Jurkat, Clone E6-1 (cell line): ENCODE results near the gene AMER2.
A peak's percentile ranks its signal among the peaks of the same experiment; 100 is the strongest.

Source experiments
- DNase-seq: peaks from one replicate; pipeline ENCODE4 v3.0.0-alpha.2; 2011; ENCODE audit warnings: low read depth, low spot score
- H3K4me3 ChIP-seq: 2 replicates; pipeline ENCODE4 v1.5.1; 2011; ENCODE audit warnings: mild to moderate bottlenecking, low read length, control low read depth, moderate library complexity

AMER2 gene

DNA sequence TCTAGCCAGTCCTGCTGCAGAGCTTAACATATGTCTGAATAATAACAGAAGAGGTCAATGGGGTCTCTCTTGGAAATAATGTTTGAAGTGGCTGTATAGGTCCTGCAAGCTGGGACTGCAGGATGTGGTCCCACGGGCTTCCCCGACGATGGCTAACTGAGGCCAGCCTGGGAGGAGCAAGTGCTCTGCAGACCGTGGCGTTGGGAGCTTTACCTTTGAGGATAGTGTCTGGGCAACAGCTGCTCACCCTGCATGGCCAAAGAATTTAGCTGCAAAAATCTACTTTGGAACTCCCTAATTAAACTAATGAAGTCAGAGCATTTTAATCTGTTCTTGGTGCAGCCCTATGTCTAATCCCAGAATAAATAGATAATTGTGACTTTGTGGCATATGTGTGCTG lies 18.2 kb upstream of the AMER2 start:
- no peak for DNase-seq
- no peak overlapping the region for H3K4me3 ChIP-seq

DNA sequence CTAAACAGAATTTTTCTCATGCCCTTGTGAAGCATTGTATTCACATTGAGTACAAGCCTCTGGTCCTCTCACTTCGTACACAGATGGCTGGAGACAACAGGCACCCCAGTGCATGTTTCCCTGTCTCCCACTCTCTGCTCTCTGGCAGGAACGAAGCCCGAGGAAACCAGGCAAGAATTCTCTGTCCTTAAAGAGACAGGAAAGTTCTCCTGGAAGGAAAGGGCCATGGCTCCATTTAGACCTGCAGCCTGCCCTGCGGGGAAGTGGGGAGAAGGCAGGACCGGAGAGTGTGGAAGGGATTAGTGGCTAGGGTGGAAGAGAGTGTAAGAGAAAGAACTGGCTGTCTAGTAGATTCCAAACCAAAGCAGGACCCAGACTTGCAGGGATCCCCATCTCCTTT lies 15.5 kb upstream of the AMER2 start:
- no peak overlapping the region for H3K4me3 ChIP-seq
- DNase-seq: no peak

DNA sequence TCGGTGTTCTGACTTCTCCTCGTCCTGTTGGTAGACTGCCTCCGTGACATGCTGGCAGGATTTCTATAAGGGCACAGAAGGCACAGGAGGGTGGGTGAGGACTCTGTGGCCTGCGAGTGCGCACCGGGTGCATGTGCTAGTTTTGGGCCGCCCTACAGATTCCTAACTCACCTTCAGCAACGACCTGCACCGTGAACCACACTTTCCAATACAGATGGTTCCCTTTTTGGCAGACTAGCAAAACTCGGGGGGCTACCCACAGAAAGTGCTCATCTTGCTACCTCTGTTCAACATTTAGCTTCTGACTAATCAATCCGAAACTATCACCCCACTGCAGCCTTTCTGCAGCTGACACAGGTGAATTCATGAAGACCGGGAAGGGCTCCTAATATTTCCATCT lies 14.1 kb upstream of the AMER2 start:
- no peak overlapping the region; the same call in 1 of the 2 replicates for H3K4me3 ChIP-seq
- DNase-seq: no peak

DNA sequence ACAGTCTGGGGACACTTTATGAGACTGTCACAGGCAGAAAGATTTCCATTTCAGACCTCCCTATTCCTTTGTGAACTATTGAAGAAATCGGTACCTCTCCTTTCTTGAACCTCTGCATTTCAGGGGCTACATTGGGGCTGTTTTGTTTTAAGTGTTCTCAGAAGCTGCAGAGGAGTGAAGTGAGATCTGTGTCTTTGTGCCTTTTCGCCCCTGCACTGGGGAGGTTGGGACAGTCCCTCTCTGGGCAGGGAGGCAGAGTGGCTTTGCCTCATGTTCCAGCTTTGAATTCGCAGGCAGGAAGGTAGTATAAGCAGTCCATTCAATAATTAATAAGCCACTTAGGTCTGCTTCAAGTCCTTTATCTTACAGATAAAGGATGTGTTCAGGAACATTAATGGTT lies 9.5 kb upstream of the AMER2 start:
- DNase-seq: no peak
- H3K4me3 ChIP-seq: no peak overlapping the region

DNA sequence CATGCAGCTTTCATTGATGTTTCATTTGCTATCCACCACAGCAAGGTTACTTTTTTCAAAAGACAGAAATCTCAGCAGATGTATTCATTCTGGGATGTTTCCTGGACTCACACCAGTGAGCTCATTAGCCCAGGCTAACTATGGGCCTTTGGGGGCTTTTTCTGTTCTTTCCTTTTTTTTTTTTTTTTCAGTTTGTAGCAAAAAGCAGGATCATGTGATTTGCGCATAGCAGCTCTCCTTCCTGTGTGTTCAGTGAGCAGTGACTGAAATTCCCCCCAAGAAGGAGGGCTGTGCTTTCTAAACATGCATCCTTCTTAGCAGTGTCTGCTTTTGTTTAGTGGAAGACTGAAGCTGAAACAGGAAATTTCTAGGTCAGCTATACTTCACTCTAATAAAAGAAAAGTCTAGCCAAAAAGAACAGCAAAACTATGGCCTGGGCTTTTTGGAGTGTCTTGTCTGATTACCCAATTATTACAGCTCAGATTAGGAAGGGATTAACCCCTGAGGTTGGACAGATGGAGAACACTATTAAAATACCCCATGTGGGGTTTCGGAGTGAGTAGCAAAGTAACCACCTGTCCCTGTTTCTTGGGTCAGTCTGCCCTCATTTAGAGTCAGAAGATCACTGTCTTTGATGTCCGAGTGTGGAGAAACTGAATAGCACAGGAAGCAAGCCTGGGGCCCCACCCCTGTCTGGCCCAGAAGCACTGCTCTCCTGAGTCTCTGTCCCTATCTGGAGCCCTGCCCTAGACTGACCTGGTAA lies 8.9 kb upstream of the AMER2 start:
- no peak overlapping the region for H3K4me3 ChIP-seq
- no peak for DNase-seq

DNA sequence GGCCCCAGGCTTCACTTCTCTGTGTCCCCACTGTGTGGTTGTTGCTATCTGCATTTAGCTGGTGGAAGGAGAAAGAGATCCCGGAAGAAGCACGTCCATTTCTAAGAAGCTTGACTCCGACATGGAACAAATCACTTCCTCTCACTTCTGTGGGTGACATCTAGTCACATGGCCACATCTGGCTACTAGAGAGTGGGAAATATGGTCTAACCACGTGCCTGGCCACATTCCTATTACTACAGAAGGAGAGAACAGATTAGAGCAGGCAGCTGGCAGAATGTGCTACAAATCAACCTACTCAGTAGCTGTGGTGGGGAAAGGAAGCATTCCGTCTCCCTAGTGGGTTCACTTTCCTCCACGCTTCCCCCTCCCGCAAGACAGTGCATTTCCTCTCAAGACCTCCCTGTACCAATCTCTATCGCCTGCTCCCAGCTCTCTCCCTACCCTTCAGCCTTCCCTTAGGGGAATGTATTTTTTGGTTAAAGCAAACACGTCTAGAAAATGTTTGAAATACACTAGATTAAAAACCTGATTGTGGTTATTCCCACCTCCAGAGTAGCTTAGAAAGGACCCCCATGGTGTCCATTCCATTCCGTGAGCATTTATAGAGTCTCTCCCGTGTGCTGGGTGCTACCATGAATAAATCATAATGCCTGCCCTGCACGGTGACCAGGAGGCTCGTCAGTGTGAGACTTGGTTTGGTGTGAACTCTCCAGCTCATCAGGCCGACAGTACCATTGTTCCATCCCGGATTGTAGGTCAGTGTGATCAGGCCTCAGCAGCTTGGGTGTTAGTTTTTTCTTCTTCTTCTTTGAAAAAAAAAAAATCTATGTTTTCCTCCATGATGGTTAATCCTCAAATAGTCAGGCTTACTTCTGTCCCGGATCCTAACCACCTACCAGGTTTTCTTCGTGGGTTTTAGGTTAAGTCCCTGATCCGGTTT lies 8.0 kb upstream of the AMER2 start:
- DNase-seq: peak; percentile 53
- H3K4me3 ChIP-seq: no peak overlapping the region

DNA sequence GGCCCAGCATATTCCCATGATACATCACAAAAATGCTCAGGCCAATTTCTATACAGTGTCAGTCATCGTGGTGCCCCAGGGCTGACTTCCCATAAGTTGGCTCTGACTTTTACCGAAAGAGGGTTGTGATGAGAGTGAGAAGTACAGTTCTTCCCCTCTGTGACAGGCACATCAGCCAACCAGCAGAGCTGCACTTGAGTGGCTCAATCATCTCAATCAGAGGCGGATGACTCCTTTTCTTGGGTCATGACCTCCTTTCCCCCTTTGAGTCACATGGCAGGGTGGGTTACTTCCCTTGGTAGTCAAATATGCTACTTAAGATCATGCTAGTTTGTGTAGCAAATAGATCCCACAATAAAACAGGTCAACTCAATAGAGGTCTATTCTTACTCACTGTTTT lies 6.9 kb upstream of the AMER2 start:
- DNase-seq: no peak
- H3K4me3 ChIP-seq: no peak overlapping the region

DNA sequence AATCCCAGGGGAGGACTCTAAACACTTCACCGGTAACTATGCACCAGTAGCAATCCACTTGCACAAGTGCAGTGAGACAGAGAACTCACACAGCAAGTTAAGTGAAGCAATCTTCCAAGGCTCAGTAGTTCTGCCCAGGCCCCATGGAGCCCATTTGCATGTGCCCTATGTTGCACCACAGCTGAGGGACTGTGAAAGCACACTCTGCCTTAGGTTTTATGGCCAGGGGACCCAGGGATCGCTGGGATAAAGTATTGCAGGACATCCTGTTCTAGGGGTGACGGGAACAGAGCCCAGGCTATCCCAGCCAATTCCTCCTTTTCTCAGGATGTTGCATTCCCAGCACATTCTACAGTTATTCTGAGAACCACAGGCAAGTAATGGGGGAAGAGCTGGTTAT lies 6.0 kb upstream of the AMER2 start:
- DNase-seq: no peak
- no peak overlapping the region for H3K4me3 ChIP-seq

DNA sequence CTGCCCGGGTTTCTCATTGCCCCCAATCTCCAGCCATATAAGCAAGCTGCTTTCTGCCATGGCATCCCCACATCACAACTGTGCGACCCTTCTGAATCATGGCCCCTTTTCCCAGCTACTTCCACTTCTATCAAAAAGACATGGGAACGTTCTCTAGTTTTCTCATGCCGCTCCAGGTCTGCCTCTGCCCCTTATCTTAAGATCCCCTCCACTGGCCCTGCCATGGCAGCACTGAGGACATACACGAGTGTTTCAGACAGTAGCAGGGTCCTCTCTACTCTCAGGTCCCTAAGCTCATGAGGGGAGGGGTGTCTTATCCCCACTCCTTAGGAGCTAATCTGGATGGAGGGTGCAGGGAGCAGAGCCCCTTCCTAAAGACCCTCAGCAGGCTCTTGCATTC lies 5.5 kb upstream of the AMER2 start:
- DNase-seq: no peak

DNA sequence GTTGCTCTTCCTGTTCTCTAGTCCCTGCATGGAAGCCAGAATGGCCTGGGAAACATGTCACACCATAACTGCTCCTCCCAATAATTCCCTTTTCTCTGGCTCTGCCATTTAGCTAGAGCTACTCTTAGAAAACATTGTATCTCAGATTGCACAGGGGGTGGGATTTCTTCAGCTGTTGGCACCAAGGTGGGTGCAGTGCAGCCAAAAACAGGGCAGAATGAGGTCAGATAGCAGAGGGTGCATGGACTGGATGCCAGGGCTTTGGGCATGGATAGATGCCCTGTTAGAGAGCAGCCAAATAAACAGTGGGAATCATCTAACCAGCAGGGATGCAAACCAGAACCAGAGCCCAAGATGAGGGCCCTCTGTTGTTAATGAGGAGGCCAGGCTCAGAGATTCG lies 4.9 kb upstream of the AMER2 start:
- DNase-seq: no peak
- no peak overlapping the region for H3K4me3 ChIP-seq

More for the DNA sequence above, 5.5 kb upstream of the AMER2 start:
- no peak overlapping the region for H3K4me3 ChIP-seq

DNA sequence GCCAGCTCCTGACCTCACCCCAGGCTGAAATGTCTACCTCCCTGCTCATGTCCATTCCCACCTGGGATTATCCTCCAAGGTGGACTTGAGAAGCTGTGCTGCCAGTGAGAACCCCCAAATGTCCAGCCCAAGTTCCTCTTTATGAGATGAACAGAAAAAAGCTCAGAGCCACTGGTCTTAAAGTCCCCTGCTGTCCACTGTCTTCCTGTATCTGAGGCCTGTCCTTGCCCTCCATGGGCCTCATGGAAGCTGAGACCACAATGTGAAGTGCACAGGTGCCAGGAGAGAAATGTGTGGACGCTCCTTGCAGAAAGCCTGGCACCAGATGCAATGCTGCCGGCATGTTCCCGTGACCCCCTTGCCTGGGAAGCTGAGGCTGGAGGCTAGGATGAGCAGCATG lies 3.3 kb upstream of the AMER2 start:
- DNase-seq: no peak
- H3K4me3 ChIP-seq: no peak overlapping the region

DNA sequence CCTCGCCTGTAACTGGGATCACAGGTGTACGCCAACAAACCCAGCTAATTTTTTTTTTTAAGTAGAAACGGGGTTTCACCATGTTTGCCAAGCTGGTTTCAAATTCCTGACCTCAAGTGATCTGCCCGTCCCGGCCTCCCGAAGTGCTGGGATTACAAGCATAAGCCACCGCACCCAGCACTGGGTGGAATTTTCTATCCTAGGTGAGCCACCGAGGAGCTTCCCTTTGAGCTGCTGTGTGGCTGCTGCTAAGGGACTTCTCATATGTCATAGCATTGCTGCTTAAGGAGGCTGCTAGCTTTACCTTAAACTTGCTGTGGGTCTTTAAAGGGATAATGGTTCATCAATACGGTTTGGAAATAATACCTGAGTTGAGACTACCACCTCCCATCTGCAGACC lies 2.9 kb upstream of the AMER2 start:
- no peak overlapping the region for H3K4me3 ChIP-seq

DNA sequence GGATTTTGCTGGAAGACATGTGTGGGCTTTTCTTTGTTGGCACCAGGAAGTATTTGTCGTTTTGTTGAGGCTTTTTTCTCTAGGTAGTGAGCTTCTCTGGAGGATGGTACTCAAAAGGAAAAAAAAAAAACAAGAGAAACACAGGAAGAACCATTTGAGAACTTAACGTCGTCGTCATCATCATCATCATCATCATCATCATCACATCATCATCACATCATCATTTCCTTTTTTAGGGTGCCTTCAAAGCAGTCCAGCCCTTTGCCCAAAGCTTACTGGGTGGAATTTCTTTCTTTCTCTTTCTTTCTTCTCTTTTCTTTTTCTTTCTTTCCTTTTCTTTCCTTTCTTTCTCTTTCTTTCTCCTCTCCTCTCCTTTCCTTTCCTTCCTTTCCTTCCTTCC lies 2.2 kb upstream of the AMER2 start:
- no peak overlapping the region for H3K4me3 ChIP-seq
- DNase-seq: no peak

More for the DNA sequence above, 2.9 kb upstream of the AMER2 start:
- no peak for DNase-seq

DNA sequence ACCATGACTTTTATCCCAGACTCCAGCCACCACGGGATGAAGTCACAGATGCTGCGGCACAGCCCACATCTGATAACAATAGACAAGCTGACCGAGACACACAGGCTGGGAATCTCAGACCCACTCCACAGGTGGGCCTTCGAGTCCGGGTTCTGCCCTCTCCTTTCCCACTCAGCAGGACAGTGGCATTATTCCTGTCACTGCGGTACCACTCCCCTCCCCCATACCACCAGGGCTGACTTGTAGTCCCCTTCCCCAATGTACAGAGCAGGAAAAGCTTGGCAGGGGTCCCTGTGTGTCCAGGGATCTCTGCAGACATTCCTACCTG lies 179 bp upstream of the AMER2 start:
- no peak overlapping the region for H3K4me3 ChIP-seq
- no peak for DNase-seq

DNA sequence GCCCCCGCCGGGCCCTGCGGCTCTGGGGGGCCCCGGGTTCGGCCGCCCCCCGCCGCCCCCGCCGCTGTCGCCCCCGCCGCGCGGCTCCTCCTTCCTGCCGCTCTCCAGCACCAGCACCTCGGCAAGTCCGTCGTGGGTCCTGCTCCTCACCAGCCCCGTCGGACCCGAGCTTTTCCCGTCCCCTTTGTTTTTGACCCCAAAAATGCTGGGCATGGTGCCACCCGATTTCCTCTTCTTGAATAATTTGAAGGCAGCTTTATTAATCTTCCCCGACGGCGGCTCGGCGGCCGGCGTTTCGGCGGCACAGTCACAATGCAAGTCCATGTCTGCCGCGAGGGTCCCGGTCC lies 945 bp downstream of the AMER2 start:
- no peak overlapping the region for H3K4me3 ChIP-seq
- no peak for DNase-seq

DNA sequence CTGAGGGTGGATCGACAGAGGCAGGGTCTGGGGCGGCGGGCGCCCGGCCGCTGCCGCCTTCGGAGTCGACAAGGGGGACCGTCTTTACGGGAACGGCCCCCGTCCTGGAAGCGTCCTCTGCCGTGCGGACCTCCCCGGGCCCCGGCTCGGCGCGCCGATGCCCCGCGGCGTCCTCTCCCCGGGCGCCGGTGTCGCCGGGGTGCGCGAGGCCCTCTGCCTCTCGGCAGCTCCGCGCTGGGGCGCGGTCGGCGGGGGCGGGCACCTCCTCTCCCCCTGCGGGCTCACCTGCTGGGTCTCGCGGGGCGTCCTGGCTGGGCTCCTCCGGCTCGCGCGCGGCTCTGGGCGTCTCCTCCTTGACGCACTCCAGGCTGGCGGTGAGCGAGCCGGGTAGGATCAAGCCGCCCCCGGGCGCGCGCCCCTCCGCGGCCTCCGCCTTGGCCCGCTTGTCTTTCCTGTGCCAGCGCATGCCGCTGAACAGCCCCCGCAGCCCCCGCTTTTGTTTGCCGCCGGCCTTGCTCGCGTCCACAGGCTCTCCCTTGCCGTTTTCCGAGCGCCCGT lies 1.5 kb downstream of the AMER2 start:
- no peak for DNase-seq
- H3K4me3 ChIP-seq: no peak overlapping the region

DNA sequence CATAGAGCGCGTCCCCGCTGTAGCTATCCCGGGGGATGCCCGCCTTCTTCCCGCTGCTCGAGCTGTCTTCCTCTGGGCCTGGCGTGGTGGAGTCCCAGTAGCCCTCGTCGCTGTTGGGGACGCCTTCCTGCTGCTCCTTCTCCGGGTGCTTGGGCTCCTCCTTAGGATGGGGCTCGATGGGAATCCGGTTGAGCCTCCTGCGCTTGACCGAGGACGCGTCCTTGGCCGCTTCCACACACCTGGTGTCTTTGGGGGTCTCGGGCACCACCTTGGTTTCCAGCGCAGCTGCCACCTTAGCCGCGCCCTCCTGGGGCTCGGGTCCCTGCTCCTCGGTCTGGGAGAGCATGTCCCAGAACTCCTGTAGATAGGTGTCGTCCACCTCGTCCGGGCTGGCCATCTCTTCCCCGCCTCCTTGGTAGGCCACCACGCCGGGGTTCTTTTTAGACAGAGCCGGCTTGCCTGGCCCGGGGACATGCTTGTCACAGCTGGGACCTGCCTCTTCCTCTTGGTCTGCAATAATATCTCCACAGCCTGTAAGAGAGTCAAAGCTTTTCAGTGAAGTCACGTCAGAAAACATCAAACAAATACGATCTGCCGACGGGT lies 2.0 kb downstream of the AMER2 start:
- H3K4me3 ChIP-seq: no peak overlapping the region
- DNase-seq: no peak

DNA sequence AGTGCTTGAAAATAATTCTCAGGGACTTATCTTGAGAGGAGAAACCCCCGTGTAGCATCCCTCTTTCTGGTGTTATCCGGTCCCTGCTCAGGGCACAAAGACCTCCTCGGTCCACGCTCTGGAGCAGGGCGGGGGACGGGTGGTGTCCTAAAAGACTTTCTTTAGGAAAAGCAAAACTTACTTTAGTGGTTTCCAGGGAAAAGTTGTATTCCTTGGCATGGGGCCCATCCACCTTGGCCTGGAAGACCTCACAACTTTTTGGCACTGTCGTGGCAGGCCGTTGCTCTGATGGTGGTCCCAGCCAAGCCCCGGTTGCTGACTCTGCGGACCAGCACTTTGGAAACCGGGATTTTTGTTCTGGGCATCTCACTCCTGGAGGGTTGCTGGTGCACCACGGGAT lies 2.7 kb downstream of the AMER2 start:
- H3K4me3 ChIP-seq: no peak overlapping the region
- no peak for DNase-seq

DNA sequence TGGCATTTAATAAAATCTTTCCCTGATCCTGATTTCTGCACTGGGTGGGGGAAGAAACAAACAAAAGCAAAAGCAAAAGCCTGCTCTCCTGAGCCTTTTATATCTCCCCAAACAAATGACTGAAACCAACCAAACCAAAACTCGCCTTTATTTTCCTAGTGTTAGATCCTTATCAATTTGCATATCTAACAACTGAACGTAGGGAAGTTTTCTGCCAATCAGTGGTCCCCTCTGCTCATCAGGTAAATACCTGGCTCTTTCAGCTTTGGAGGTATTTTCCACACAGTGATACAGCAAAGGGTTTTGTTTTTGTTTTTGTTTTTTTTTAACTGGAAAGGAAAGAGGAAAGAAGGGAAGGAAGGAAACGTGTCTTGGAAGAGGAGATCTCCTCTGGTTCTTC lies 3.3 kb downstream of the AMER2 start:
- H3K4me3 ChIP-seq: no peak overlapping the region
- DNase-seq: no peak
